ENCODE data around the gene LRRC4C.

Gene LRRC4C

DNA sequence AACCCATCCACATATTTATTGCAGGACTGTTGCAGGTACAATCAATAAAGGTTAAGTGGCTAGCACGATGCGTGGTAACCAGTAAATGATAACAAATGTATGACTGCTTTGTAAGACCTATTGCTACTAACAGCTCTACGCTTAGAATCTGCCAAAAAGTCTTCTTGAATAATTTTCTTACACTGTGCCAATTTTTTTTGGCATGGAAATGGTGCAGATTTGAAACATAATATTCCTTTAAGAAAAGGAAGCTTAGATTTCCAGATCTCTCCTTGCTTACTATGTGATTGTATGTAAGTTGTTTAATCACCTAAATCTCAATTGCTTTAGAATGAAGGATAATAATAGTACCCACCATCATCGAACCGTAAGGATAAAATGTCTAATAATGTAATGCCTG lies 192.0 kb downstream of the LRRC4C start:
- DNase-seq, result no peak

DNA sequence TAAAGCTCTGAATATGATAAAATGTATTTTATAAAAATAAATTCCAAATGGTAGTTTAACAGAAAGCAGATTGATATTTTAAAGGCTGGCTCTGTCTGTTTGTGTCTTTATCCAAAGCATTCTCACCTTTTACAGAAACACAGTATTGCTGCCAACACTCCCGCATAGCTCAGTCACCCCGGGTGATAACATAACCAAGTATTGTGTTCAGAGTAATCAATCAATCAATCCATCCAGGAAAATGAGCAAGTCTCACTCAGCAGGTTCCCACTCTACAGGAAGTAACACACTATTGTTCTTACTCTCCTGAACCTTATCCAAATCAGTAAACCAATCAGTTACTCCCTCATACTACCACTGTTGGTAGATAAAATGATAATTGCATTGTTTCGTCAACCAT lies 203.4 kb downstream of the LRRC4C start:
- DNase-seq, result no peak

DNA sequence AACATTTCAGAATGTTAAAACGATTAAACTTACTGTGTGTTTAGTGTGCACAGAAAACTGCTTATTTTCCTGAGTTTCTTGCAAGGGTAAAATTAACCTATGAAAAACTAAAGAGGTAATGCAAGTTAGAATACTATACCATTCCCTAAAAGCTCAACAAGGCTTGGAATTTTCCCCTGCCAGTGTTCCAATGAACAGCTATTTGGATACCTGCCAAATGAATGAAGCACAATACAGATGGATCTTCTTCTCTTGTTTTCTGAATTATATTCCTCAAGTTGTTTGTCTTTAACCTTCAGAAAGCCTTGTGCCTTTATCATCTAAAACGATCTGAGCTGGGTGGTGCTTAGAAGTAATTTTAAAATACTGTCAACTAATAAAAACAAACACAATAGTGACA lies 204.5 kb downstream of the LRRC4C start:
- no peak for DNase-seq

DNA sequence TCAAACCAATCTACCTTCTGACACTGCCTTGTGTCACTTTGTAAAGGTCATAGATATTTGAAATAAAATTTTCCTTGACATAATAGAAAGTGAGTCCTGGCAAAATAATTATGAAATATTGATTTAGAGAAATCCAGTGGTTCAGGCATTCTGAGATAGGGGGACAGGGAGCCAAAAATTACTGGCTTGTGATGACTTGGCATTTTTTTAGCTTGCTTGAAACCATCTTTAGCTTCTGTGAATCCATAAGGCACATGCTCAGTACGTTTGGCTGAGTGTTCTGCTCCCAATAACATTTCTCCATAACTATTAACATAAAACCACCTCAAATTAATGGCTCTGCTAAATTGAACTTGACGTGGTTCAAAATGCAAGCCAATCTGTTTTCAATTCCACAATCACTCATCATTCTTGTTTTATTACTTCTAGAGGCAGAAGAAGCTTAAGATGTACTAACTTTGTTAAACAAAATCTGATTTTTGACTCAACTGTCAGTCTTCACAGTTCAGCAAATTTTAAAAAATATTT lies 209.0 kb downstream of the LRRC4C start:
- no peak for DNase-seq

DNA sequence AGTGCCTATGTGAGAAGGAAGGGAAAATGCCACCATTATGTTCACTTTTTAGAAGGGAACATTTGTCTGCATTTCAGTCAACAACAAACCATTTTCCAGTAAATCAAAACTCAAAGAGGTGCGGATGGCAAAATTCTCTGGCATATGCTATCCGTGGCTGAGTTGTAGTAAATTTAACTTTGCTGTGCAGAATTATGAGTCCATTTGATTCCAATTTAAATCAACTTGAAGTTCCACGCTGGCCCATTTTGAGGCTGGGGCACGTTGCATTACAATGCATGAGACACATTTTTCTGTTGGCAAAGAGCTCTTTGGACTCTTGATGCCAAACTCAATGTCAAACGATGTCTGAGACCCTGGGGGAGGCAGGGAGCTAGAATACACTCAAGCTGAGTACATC lies 211.8 kb downstream of the LRRC4C start:
- DNase-seq, result no peak

DNA sequence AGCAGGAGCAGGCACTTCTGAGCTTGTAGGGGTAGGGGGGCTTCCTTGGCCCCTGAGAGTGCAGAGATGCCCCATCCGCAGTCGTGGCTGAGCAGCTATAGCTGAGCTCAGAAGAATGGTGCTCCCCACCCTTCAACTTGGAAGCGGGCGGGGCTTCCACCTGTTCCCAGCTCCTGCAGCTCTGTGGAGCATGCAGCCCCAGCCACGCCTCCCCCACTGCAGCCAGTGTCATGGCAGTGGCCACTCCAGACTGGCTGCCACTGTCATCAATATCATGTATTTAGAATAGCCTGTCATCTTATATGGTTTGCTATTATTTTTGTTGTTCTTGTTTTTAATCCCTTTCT lies 213.1 kb downstream of the LRRC4C start:
- no peak for DNase-seq

DNA sequence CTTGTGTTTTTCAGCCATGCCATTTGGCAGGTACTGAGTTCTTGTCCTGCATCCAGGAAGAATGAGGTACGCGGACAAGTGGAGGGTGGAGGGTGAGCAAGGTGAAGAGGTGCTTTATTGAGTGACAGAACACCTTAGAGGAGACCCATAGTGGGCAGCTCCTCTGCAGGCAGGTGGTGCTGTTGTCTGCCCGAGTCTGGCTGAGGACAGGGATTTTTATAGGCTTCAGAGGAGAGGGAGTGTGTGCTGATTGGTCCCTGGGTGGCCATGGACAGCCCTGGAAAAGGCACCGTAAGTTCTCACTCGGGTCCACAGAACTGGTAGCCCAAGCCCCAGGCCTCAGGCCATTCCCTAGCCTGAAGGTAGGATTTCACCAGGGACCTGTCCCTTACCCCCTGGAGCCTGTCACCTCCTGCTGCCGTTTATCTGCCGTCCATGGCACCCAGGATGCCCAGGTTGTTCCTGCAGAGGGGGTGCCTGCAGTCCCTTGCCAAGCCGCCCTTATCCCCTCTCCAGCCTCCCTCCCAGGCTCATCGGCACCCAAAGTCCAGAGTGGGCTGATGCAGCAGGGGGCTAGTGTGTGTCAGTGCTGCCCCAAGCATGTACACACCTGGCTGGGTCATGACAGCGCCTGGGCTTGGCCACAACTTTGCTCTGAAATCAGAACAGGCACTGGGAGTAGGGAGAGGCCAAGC lies 213.6 kb downstream of the LRRC4C start:
- no peak for DNase-seq

DNA sequence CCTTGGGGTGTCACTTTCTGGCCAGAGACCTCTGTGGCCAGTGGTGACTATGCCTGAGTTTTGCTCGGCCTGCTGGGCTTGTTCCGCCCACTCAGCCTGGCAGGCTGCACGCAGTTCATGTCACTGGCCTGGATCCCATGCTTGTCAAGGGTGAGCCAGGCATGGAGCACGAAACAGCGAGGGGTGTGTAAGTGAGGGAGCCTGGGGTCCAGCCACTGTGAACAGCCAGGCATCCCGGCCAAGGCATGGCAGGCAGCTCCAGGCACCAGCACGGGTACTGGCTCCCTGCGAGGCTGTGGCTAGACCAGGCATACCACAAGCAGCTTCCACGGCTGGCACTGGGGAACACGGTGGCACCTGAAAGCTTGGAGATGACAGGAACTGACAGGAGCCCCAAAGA lies 214.3 kb downstream of the LRRC4C start:
- DNase-seq, result no peak

DNA sequence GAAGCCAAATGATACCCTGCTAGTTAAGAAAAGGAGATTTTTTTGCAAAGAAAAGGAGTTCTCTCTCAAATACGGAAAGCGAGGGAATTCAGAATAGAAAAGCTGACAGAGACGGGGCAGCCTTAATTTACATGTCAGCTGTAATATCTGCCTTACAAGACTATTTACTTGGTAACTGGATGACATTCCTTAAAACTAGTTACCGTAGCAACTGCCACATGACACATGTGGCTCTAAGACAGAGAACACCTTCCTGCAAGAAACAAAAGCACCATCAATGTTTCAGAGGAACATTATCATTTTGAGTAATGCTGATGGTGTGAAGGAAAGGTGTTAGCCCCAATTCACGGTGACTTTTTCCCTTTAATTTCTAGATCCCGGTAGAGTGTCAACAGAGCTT lies 222.1 kb downstream of the LRRC4C start:
- DNase-seq, result peak in 4 of 56 donors; percentile 7 to 34 (median 15)

DNA sequence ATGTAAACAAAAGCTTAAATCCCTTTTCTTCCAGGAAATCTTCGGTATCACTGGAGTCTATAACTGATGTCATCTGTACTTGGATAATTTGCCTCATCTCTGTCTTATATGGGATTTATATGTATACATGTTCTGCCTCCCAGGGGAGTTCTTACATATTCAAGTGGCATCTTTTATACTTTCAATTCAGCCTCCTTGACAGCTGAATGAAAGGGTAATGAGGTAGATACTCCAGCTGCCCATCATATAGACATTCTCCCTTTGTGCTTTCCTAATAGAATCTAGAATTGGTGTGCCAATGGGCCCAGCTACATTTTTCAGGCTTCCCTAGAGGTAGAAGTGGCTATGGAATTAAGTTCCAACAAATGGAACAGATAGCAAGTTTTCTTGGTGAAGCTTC lies 223.8 kb downstream of the LRRC4C start:
- no peak for DNase-seq

DNA sequence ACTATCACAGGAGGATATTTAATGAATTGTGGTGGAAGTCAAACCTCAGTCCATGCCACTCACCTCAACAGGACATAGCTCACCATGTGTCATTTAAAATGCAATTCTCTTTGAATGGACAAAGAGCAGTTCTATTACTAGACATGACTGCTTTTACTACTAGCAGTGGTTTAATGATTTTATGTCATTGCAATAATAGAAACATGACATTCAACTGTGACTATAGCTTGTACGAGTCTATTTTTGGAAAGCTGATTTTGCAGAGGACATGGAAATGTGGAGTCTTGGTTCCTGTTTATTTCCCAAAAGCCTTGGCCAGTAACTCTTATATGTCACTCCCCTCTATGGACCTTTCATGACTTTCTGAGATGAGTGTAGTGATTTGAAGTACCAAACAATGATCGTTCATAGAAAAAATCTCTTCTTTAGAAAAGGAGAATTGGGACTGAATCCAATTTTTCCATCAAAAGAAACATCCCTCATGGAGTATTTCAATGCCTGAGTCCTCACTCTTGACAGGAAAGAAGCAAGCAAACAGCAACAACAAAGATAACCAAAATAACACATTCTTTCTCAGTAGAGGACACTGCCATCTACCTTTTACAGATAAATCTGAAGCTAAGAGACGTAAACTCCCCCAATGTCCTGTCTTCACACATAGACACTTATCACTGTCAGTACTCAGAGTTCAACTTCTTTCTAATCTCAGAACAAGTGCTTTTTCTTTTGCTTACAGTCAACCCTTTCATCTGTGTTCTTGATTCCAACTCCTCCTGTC lies 233.4 kb downstream of the LRRC4C start:
- DNase-seq, result no peak

DNA sequence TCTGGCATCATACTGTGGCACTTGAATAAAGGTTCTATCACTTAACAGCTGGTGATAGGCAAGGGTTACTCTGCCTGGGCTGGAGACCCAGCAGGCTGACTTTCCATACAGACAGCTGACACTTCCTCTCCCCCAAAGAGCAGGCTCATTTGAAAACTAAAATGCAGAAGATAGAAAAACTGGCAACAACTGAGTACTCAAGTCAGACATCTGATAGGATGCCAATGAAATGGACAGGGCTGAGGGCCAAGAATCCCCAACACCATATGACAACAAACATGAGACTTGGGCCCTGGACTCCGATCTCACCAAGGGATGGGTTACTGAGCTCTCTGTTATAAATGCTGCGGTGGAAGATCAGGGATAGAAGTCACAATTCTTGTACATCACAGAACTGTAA lies 237.2 kb downstream of the LRRC4C start:
- peak in 3 of 56 donors; percentile 4 to 9 (median 7) for DNase-seq

DNA sequence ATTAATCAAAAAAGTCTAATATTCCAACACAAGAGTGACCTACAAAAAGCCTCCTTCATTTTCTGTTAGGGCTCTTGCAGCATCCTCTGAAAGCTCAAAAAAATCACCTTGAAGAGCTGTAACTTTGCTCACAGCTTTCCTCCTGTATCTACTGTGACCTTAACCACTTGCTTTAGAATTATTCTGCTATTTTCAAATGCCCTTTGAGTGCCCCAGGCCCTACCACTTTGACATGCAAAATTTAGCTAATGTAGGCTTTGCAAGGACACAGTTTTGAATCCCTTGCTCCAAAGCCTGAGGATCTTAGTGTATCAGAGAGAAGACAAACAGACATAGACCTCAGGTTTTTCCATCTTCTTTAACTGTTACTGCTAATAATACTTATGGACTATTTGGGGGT lies 253.1 kb downstream of the LRRC4C start:
- DNase-seq, result no peak

DNA sequence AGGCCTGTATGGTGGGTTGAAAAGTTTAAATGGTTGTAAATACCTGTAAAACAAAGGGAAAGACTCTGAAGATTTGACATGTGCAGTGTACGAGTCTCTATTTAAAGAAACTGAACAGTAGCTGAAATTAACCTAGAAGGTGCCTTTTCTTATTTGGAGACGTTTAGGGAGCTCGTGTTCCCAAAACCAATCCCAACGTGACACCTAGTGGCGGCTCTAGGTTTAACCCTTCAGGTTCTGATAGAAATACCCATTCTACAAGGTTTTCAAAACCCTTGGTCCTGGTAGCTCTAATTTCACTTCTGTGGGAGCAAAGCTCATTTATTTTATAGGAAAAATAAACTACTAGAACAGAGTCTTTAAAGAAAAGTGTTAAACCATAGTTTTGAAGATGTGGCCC lies 258.3 kb downstream of the LRRC4C start:
- peak in 28 of 56 donors; percentile 3 to 78 (median 22) for DNase-seq

DNA sequence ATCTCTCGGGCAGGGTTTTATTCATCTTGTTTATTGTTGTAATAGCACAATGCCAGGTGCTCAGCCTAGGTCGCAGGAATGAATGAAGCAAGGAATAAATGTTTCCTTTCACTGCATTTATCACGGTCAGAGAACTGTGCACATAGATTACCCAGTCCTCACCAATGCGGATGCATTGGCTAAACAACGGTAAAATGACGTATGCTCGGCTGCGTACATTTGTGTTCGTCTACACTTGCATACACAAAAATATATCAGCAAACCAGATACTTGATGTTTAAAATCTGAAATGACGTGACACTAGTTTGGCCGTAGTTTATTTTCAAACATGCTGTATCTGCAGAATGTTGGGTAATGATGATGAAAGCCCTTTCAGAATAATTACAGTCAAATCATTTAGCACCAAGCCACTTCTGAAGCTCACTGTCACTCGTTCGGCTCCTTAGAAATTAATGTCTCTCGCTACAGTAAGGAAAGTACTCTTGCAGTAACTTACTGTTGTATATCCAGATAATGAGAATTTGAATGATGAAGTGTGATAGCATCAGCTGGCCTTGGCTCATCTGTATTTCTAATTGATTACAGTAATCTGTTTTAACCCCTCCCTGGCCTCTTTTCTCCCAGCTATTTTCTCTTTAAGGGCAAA lies 268.9 kb downstream of the LRRC4C start:
- no peak for DNase-seq

DNA sequence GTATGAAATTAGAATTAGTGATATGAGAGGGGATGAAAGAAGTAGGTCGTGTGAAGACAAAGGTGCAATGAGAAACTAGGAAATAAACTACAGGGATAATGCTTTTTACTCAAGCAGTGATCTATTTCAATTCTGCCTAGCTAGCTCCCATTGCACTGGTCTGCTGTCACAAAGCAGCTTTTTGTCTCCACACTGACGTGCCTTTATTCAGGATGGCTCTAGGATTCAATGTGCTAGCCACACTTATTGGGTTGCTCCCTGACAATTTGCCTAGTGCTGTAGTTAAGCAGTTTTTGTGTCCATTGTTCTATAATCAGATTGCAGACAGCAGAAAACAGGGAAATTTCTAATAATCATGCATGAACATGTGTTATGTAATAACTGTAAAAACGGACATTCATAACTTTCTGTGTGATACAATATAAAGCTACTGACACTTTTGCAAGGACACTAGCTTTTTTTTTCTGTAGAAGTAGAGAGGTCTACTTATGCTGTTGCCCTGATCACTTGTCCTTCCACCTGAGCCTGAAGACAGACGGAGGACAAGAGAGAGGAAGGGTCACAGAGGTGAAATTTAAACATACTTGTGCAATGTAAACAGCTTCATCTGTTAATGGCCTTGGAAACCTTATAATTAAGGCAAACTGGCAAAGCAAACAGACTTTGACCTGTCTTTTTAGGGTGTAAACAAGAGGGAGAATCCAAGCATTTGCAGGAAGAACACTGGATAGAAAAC lies 269.6 kb downstream of the LRRC4C start:
- DNase-seq, result peak in 16 of 56 donors; percentile 1 to 13 (median 4)

DNA sequence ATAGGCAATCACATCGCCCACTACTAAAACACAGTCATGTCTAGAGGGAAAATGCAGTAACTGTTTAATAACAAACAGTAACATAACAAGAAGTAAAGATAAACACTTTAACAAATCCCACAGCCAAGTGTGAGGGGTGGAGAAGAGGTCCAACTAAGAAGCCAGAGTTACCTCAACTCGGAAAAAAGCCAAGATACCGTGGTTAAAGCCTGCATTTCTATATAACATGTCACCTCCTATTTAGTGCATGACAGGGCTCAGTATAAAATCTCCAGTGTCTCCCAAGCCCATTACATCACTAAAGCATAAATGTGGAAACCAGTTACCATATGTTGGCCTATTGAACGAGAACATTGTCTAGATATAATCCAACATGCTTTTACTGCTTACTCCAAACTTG lies 281.7 kb downstream of the LRRC4C start:
- no peak for DNase-seq

DNA sequence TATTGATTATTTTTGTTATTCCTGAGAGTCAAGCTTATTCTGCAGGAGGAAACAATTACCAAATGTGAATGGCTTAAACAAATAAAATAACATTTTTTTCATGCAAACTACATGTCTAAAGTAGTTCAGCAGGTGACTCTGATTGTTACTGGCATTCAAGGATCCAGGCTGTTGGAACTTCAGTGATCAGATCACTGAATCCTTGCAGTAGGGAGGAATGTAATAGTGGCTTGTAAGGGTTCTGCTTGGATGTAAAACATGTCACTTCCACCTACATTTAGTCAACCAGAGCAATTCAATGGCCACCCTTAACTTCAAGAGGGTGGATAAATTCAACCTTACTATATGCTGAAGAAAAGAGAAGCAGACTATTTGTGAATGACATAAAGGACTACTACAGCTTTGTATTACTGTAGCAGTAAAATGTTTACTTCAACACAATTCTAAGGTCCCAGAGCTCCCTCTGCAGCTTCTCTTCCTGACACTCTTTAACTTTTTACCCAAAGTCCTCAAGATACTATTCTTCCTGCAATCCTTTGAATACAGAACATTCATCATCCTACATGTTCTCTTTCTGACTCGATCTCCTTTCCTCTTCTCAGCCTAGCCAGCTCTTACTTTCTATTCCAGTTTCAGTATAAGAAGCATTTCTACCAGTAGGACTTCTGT lies 284.0 kb downstream of the LRRC4C start:
- no peak for DNase-seq

DNA sequence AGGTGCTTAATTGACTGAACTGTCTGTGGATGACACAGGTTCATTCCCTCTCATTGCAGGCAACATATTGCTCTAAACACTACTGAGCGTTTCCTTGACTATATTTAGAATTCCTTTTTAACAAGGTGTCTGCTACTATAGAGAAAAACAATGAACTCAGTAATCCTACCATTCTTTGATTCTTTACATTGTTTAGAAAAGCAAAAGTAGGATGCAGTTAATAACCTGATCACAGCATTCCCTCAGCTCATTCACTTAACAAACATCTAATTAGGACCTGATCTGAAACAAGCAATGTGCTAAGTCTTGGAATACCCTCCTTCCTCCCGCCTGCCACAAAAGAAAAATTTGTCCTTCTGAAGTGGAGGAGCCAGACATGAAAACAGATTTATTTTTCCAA lies 313.1 kb downstream of the LRRC4C start:
- no peak for DNase-seq

DNA sequence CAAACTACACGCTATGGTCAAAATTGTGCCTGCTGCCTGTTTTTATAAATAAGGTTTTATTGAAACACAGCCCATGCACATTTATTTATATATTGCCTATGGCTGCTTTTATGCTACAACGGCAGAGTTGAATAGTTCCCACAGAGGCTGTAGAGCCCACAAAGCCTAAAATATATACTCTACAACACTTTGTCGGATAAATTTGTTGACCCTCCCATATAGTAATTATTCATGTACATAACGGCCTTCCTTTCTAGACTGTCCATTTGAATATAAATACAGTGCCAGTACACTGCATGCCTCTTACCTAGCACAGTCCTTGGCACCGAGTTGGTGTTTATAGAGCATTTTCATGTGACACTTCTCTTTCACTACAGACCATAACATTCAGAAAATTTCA lies 314.0 kb downstream of the LRRC4C start:
- no peak for DNase-seq

DNA sequence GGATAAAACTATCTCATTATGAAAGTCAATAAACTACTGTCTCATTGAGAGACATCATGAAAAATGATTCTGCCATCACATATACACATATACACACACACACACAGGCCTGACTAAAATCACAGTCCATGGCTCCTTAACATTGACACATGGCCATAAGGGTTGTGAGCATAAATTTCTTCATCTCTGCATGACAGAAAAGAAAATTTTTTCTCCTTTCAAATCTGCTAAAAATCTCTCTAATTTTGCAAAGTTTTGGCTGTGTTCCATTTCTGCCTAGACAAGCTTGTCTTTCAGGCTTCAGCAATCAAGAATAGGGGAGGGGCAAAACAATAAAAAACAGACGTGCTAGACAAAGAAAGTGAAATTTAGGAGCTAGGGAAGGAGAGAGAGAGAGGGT lies 324.5 kb downstream of the LRRC4C start:
- no peak for DNase-seq
